GM13976 (cell line): ENCODE results near the gene ATOH8.

Source experiments
- DNase-seq: peaks from one replicate; pipeline ENCODE4 v3.0.0; 2012; ENCODE audit warnings: low spot score
- in situ Hi-C: fragments of 300-500 bp; cut with MboI; formaldehyde crosslinking; loops from one replicate; pipeline ENCODE4 v1.12.0; 2022; ENCODE audit warnings: low sequenced_read_pairs, mixed read lengths, inconsistent platforms; ENCODE audit not compliant: unreplicated experiment
- TF ChIP-seq, protein P1 (sequence below): IDR thresholded peaks from 2 replicates; pipeline ENCODE4 v1.5.1; 2012; ENCODE audit warnings: borderline replicate concordance, mild to moderate bottlenecking; ENCODE audit not compliant: insufficient read depth; ENCODE audit errors: extremely low read depth, missing control alignments, control extremely low read depth

The ATOH8 gene

DNA sequence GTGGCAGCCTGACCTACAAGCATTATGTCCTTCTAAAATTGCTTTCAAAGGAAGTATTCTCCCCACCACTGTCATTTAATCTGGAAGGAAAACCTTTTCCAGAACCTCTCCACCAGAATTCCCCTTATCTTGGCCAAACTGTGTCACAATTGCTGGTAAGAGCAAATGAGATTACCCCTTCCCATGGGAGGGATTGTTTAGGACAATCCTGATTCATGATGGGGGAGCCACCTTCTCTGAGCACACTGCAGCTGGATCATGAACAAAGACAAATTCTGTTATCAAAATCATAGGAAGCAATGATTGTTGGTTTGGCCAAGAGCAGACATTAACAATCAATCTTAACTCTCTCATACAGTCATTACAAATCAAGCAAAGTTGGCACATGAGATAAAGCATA lies 18.1 kb upstream of the ATOH8 start:
- in situ Hi-C loops, result loop anchor here (5.0 kb wide), 1 partner anchor 77 kb away; no protein-coding TSS in a partner anchor
- no peak for DNase-seq
- TF ChIP-seq, protein P1, sequence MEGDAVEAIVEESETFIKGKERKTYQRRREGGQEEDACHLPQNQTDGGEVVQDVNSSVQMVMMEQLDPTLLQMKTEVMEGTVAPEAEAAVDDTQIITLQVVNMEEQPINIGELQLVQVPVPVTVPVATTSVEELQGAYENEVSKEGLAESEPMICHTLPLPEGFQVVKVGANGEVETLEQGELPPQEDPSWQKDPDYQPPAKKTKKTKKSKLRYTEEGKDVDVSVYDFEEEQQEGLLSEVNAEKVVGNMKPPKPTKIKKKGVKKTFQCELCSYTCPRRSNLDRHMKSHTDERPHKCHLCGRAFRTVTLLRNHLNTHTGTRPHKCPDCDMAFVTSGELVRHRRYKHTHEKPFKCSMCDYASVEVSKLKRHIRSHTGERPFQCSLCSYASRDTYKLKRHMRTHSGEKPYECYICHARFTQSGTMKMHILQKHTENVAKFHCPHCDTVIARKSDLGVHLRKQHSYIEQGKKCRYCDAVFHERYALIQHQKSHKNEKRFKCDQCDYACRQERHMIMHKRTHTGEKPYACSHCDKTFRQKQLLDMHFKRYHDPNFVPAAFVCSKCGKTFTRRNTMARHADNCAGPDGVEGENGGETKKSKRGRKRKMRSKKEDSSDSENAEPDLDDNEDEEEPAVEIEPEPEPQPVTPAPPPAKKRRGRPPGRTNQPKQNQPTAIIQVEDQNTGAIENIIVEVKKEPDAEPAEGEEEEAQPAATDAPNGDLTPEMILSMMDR, result no peak

- TF ChIP-seq, protein P1, result no peak
- no peak for DNase-seq
- in situ Hi-C loops, result loop anchor here (5.0 kb wide), 1 partner anchor 76 kb away; no protein-coding TSS in a partner anchor
These were observed 17.1 kb upstream of the ATOH8 start for GRCh38 chr2:85736456-85737355.

DNA sequence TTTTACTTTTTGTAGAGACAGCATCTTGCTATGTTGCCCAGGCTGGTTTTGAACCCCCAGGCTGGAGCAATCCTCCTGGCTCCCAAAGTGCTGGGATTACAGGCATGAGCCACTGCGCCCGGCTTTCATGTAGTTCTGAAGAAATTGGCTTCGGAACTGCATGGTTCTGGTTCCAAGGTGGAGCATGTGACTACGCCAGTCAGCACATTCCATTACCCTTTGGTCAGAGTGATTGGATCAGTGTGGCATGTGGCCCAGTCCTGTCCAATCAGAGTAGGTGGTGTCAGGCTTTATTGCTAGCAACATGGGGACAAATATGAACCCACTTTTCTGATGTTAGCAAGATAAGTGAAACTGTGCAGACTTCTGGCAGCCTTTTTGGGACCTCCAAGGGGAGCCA lies 16.3 kb upstream of the ATOH8 start:
- TF ChIP-seq, protein P1, result no peak
- DNase-seq, result no peak
- in situ Hi-C loops, result loop anchor here (5.0 kb wide), 1 partner anchor 75 kb away; no protein-coding TSS in a partner anchor

DNA sequence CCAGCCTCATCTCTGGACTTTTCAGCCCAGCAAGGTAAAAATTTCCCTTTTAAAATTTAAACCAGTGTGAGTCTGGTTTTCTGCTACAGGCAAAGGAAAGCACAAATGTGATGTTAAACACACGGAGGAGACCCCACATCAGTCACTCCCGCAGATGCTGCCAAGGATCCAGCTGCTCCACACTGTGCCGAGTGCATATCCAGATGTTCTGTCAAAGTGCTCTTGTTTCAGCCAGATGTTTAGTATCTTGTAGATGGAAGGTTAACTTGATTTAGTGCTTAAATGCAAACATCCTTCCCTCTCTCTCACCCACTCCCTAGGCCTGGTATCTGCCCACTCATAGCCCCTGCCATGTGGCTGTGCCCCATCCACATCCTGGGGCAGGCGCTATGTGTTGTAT lies 15.8 kb upstream of the ATOH8 start:
- DNase-seq, result no peak
- in situ Hi-C loops, result loop anchor here (5.0 kb wide), 1 partner anchor 74 kb away; no protein-coding TSS in a partner anchor
- TF ChIP-seq, protein P1, result no peak

DNA sequence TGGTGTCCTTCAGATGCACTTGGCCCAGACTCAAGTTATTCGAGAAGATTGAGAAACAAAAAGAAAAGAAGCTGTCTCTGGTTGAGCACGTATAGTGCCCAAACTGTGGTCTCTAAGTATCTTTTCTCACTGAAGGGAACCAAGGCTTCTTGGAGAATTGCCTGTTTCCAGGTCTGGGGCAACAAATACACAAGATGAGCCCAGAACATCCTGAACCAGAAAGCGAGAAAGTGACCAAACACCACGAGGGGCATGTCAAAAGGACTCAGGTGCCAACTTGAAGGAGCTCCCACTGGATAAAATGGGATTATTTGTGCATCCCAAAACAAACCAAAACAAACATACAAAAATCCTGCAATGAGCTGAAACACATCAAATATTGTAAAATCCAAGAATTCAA lies 13.6 kb upstream of the ATOH8 start:
- DNase-seq, result no peak
- in situ Hi-C loops, result no loop called here
- TF ChIP-seq, protein P1, result no peak

GRCh38 chr2:85741211-85741832 lies 12.5 kb upstream of the ATOH8 start:
- TF ChIP-seq, protein P1, result no peak
- no peak for DNase-seq
- in situ Hi-C loops, result no loop called here
